Measurements from ENCODE around the gene C10orf90. TPM values are rescaled to one million over a fixed set of nuclear protein-coding genes. Genes with fewer than 3 reads are reported as not detected.
A peak's percentile ranks its signal among the peaks of the same experiment; 100 is the strongest.

The C10orf90 gene
- total RNA-seq, 1 experiment from 2014 or later = 0.18 TPM

DNA sequence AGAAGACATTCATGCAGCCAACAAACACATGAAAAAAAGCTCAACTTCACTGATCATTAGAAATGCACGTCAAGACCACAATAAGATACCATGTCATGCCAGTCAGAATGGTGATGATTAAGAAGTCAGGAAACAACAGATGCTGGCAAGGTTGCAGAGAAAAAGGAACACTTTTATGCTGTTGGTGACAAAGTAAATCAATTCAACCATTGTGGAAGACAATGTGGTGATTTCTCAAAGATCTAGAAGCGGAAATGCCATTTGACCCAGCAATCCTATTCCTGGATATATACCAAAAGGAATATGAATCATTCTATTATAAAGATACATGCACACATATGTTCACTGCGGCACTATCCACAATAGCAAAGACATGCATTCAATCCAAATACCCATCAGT is 77.6 kb downstream of the C10orf90 start:
- ATAC-seq (no peak), DNase-seq (peak; percentile 23)
- Histone ChIP-seq H2AFZ (ENCODE audit: low read length) (no peak overlapping the region), H3K79me2 (ENCODE audit: low read length) (no peaks in the 10 kb centered on the region), H3K9me3 (ENCODE audit: low read length) (no peaks in the 10 kb centered on the region), H3K9me2 (replicated peaks; ENCODE audit: low read length) (no peaks in the 10 kb centered on the region), H3F3A (ENCODE audit: low read length, unreplicated experiment) (no peaks in the 10 kb centered on the region), H4K20me1 (ENCODE audit: low read length) (no peaks in the 10 kb centered on the region), H3K9ac (ENCODE audit: low read length) (no peak overlapping the region), H3K4me1 (ENCODE audit: insufficient read depth, low read length) (no peaks in the 10 kb centered on the region; the same call in 1 of the 2 replicates), H3K36me3 (ENCODE audit: low read depth, low read length) (no peaks in the 10 kb centered on the region), H3K27me3 (ENCODE audit: low read length) (no peaks in the 10 kb centered on the region), H3K4me2 (ENCODE audit: low read length) (no peak overlapping the region), H3K27ac (ENCODE audit: low read length) (no peak overlapping the region), H3K4me3 (ENCODE audit: low read length) (no peak overlapping the region)
- intact Hi-C loops (cut with micrococcal nuclease) = no loop called here
- ChIA-PET POLR2A (ENCODE audit: unreplicated experiment) (no interaction called here), CTCF (no interaction called here)
- TF ChIP-seq EZH2 (IDR thresholded peaks at IDR 0.05; ENCODE audit: low read length, unreplicated experiment) = no peak
- no peak for TF ChIP-seq EZH2phosphoT487 (IDR thresholded peaks at IDR 0.05; ENCODE audit: borderline replicate concordance, low read length)
- TF ChIP-seq, protein P1, sequence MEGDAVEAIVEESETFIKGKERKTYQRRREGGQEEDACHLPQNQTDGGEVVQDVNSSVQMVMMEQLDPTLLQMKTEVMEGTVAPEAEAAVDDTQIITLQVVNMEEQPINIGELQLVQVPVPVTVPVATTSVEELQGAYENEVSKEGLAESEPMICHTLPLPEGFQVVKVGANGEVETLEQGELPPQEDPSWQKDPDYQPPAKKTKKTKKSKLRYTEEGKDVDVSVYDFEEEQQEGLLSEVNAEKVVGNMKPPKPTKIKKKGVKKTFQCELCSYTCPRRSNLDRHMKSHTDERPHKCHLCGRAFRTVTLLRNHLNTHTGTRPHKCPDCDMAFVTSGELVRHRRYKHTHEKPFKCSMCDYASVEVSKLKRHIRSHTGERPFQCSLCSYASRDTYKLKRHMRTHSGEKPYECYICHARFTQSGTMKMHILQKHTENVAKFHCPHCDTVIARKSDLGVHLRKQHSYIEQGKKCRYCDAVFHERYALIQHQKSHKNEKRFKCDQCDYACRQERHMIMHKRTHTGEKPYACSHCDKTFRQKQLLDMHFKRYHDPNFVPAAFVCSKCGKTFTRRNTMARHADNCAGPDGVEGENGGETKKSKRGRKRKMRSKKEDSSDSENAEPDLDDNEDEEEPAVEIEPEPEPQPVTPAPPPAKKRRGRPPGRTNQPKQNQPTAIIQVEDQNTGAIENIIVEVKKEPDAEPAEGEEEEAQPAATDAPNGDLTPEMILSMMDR (conservative IDR thresholded peaks at IDR 0.05; ENCODE audit: low read depth, low read length) = no peak
- no TSS peak for BruUV-seq (replicated peaks)

DNA sequence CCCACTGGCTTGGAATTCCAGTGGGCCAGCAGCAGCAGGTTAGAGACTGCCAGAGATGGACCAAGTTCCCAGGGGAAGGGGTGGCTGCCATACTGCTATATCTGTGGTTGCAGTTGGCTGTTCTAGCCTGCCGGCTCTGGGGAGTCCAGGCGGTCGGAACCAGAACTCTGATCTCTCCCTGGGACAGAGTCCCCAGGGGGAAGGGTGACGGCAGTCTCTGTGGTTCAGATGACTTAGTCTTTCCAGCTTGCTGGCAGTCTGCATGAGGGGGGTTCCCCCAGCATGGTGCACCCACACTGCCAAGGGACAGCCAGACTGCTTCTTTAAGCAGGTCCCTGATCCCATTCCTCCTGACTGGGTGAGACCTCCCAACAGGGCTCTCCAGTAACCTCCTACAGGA is 82.5 kb downstream of the C10orf90 start:
- H3K27me3 ChIP-seq (ENCODE audit: low read length) = no peaks in the 10 kb centered on the region
- H3K9ac ChIP-seq (ENCODE audit: low read length) = no peak overlapping the region
- BruUV-seq (replicated peaks) = no TSS peak
- no peaks in the 10 kb centered on the region for H3F3A ChIP-seq (ENCODE audit: low read length, unreplicated experiment)
- H3K36me3 ChIP-seq (ENCODE audit: low read depth, low read length) = no peaks in the 10 kb centered on the region
- no peak overlapping the region for H3K27ac ChIP-seq (ENCODE audit: low read length)
- H3K79me2 ChIP-seq (ENCODE audit: low read length) = no peaks in the 10 kb centered on the region
- H3K9me3 ChIP-seq (ENCODE audit: low read length) = no peaks in the 10 kb centered on the region
- ATAC-seq (no peak), DNase-seq (no peak)
- CTCF ChIA-PET = no interaction called here
- POLR2A ChIA-PET (ENCODE audit: unreplicated experiment) = no interaction called here
- H3K4me3 ChIP-seq (ENCODE audit: low read length) = no peak overlapping the region
- H3K4me2 ChIP-seq (ENCODE audit: low read length) = no peak overlapping the region
- intact Hi-C loops (cut with micrococcal nuclease) = no loop called here
- H2AFZ ChIP-seq (ENCODE audit: low read length) = no peak overlapping the region
- no peaks in the 10 kb centered on the region for H4K20me1 ChIP-seq (ENCODE audit: low read length)
- no peaks in the 10 kb centered on the region for H3K4me1 ChIP-seq (ENCODE audit: insufficient read depth, low read length)
- no peaks in the 10 kb centered on the region for H3K9me2 ChIP-seq (replicated peaks; ENCODE audit: low read length)
- TF ChIP-seq EZH2phosphoT487 (IDR thresholded peaks at IDR 0.05; ENCODE audit: borderline replicate concordance, low read length) (no peak), EZH2 (IDR thresholded peaks at IDR 0.05; ENCODE audit: low read length, unreplicated experiment) (no peak)
- TF ChIP-seq, protein P1 (conservative IDR thresholded peaks at IDR 0.05; ENCODE audit: low read depth, low read length) = no peak

GRCh38 chr10:126586878-126587277 is 83.6 kb downstream of the C10orf90 start:
- Histone ChIP-seq H3K9me2 (replicated peaks; ENCODE audit: low read length) (no peaks in the 10 kb centered on the region), H3K4me1 (ENCODE audit: insufficient read depth, low read length) (no peaks in the 10 kb centered on the region), H4K20me1 (ENCODE audit: low read length) (no peaks in the 10 kb centered on the region), H3F3A (ENCODE audit: low read length, unreplicated experiment) (no peaks in the 10 kb centered on the region), H3K27ac (ENCODE audit: low read length) (no peak overlapping the region), H2AFZ (ENCODE audit: low read length) (no peak overlapping the region), H3K4me2 (ENCODE audit: low read length) (no peak overlapping the region), H3K4me3 (ENCODE audit: low read length) (no peak overlapping the region), H3K9ac (ENCODE audit: low read length) (no peak overlapping the region), H3K36me3 (ENCODE audit: low read depth, low read length) (no peaks in the 10 kb centered on the region), H3K27me3 (ENCODE audit: low read length) (no peaks in the 10 kb centered on the region), H3K9me3 (ENCODE audit: low read length) (no peaks in the 10 kb centered on the region), H3K79me2 (ENCODE audit: low read length) (no peaks in the 10 kb centered on the region)
- no peak for ATAC-seq
- CTCF ChIA-PET = no interaction called here
- POLR2A ChIA-PET (ENCODE audit: unreplicated experiment) = no interaction called here
- TF ChIP-seq EZH2 (IDR thresholded peaks at IDR 0.05; ENCODE audit: low read length, unreplicated experiment) (no peak), EZH2phosphoT487 (IDR thresholded peaks at IDR 0.05; ENCODE audit: borderline replicate concordance, low read length) (no peak)
- TF ChIP-seq, protein P1 (conservative IDR thresholded peaks at IDR 0.05; ENCODE audit: low read depth, low read length) = no peak
- intact Hi-C loops (cut with micrococcal nuclease) = no loop called here
- no peak for DNase-seq
- no TSS peak for BruUV-seq (replicated peaks)
